CD4-positive, alpha-beta T cell (primary cell): Measurements from ENCODE around the gene KIDINS220. TPM values are rescaled to one million over a fixed set of nuclear protein-coding genes. Genes with fewer than 3 reads are reported as not detected.

Source experiments
- total RNA-seq, 174 experiments: library from RNA in 2 of 174; stranded (reverse) in 2 of 174; gene quantifications; one replicate each; pipeline ENCODE4 v1.2.3 and lab custom pipeline; 2021 to 2026

The KIDINS220 gene
- total RNA-seq, 2 experiments from 2014 or later, result 29.3 to 31.4 TPM

Other genes with a start within 250 kb of the KIDINS220 start
- gene ID2, start 155.6 kb downstream of the KIDINS220 start, total RNA-seq, result 100 to 1,000 TPM; 238 to 242 TPM
- gene MBOAT2, start 166.1 kb upstream of the KIDINS220 start, total RNA-seq, result 1 to 10 TPM; 1.9 to 2.0 TPM